Retinal pigment epithelial cell (primary cell): Measurements from ENCODE around the gene TEKT1.
"Not testable (repeated sequence)": the region's sequence is repeated elsewhere in the genome, so short reads cannot be mapped to it uniquely, and the experiment has no call there.

ENCODE experiments used
- DNase-seq: peaks from one replicate; pipeline ENCODE4 v3.0.0-alpha.2; 2010; ENCODE audit warnings: low read depth
- H3K4me3 ChIP-seq: 2 replicates; pipeline ENCODE4 v1.5.1; 2011; ENCODE audit warnings: mild to moderate bottlenecking, low read length, control low read depth, moderate library complexity
- CTCF ChIP-seq: conservative IDR thresholded peaks from 2 replicates; pipeline ENCODE4 v1.5.1; 2011; ENCODE audit warnings: low read depth, low read length, control low read depth, inconsistent platforms

Gene TEKT1

DNA sequence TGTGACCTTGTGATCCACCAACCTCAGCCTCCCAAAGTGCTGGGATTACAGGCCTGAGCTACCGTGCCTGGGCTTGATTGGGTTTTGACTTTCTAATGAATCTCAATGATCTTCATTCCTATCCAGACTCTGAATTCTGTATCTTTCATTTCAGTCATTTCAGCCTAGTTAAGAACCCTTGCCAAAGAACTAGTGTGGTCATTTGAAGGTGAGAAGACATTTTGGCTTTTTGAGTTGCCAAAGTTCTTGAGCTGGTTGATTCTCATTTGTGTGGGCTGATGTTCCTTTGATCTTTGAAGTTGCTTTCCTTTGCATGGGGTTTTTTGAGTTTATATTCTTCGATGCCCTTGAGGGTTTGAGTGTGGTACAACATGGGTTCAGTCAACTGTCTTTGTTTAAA lies 30.6 kb upstream of the TEKT1 start:
- DNase-seq: no peak
- TF ChIP-seq CTCF: no peak
- no peak overlapping the region for H3K4me3 ChIP-seq

- no peak overlapping the region for H3K4me3 ChIP-seq
- no peak for TF ChIP-seq CTCF
- DNase-seq: no peak
Measured at GRCh38 chr17:6857904-6858303, 26.4 kb upstream of the TEKT1 start.

DNA sequence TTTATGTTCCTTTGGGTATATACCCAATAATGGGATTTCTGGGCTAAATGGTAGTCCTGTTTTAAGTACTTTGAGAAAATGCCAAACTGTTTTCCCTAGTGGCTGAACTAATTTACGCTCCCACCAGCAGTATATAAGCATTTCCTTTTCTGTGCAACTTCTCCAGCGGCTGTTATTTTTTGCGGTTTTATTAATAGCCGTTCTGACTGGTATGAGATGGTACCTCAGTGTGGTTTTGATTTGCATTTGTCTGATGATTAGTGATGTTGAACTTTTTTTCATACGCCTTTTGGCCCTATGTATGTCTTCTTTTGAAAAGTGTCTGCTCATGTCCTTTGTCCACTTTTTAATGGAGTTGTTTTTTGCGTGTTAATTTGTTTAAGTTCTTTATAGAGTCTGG lies 25.8 kb upstream of the TEKT1 start:
- DNase-seq: no peak
- no peak overlapping the region for H3K4me3 ChIP-seq
- no peak for TF ChIP-seq CTCF

DNA sequence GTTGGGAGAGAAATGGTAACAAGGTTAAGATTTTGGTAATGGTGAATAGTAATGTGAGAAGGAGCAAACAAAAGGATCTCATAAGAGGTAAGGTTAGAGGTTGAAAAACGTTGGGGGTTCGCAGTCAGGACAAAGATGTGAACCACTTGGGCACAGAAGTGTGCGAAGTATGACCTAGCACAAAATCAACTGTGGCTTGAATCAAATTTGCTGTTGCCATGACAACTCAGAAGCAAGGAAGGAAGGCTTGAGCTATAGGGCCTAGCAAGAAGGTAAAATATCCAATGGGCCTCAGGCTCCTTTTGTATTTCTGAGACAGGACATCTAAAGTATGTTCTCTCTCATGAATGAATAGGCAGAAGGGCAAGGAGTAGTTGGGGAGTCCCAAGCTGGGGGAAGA lies 24.5 kb upstream of the TEKT1 start:
- no peak overlapping the region for H3K4me3 ChIP-seq
- TF ChIP-seq CTCF: no peak
- no peak for DNase-seq

GRCh38 chr17:6853764-6854442 lies 22.4 kb upstream of the TEKT1 start:
- DNase-seq: no peak
- no peak overlapping the region for H3K4me3 ChIP-seq
- peak; percentile 28 for TF ChIP-seq CTCF

GRCh38 chr17:6848545-6849179 lies 17.1 kb upstream of the TEKT1 start:
- DNase-seq, H3K4me3 ChIP-seq: not testable (repeated sequence)

DNA sequence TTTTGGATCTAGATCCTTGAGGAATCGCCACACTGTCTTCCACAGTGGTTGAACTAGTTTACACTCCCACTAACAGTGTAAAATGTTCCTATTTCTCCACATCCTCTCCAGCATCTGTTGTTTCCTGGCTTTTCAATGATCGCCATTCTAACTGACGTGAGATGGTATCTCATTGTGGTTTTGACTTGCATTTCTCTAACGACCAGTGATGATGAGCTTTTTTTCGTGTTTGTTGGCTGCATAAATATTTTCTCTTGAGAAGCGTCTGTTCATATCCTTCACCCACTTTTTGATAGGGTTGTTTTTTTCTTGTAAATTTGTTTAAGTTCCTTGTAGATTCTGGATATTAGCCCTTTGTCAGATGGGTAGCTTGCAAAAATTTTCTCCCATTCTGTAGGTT lies 14.6 kb upstream of the TEKT1 start:
- H3K4me3 ChIP-seq, DNase-seq: not testable (repeated sequence)

- H3K4me3 ChIP-seq, DNase-seq: not testable (repeated sequence)
Measured at GRCh38 chr17:6844406-6844805, 12.9 kb upstream of the TEKT1 start.
